ENCODE measurements around the gene ACTA1. TPM values are rescaled to one million over a fixed set of nuclear protein-coding genes. Genes with fewer than 3 reads are reported as not detected.

Gene ACTA1
- total and polyA plus RNA-seq, 2 experiments from 2014 or later, result 8.8 to 13.0 TPM

Small RNA genes lying within 50 kb of the gene (small RNA-seq; reads per million reads assigned to genes)
- not detected for gene RN7SKP276 (ENCODE audit: low replicate concordance)
- gene RNU6-180P (ENCODE audit: low replicate concordance), result 0.37 reads per million, percentile 22 among the genes with 10 or more reads in this experiment

Other genes starting within 250 kb of the ACTA1 start
- 25.9 and 37.5 TPM in 2 replicates for gene RAB4A, start 163.0 kb downstream of the ACTA1 start, total RNA-seq (2014; rRNA removed; shearing (Covaris generic))
- gene RAB4A, start 163.0 kb downstream of the ACTA1 start, polyA plus RNA-seq (2016; fragmentation: Nextera tagmentation; extraction: Ambion mirVana), result 49.4 and 50.8 TPM in 2 replicates
- gene CCSAP, start 91.0 kb downstream of the ACTA1 start, total RNA-seq (2014; rRNA removed; shearing (Covaris generic)), result 13.3 and 13.4 TPM in 2 replicates
- gene CCSAP, start 91.0 kb downstream of the ACTA1 start, polyA plus RNA-seq (2016; fragmentation: Nextera tagmentation; extraction: Ambion mirVana), result 3.9 and 4.2 TPM in 2 replicates
- gene NUP133, start 74.2 kb upstream of the ACTA1 start, total RNA-seq (2014; rRNA removed; shearing (Covaris generic)), result 54.5 and 65.4 TPM in 2 replicates
- gene NUP133, start 74.2 kb upstream of the ACTA1 start, polyA plus RNA-seq (2016; fragmentation: Nextera tagmentation; extraction: Ambion mirVana), result 25.0 and 29.5 TPM in 2 replicates
- 9.7 and 13.3 TPM in 2 replicates for gene ABCB10, start 124.6 kb upstream of the ACTA1 start, total RNA-seq (2014; rRNA removed; shearing (Covaris generic))
- gene ABCB10, start 124.6 kb upstream of the ACTA1 start, polyA plus RNA-seq (2016; fragmentation: Nextera tagmentation; extraction: Ambion mirVana), result 3.7 and 4.7 TPM in 2 replicates
- 12.9 and 17.6 TPM in 2 replicates for gene TAF5L, start 192.0 kb upstream of the ACTA1 start, total RNA-seq (2014; rRNA removed; shearing (Covaris generic))
- 4.5 and 5.6 TPM in 2 replicates for gene TAF5L, start 192.0 kb upstream of the ACTA1 start, polyA plus RNA-seq (2016; fragmentation: Nextera tagmentation; extraction: Ambion mirVana)
- 42.6 and 44.3 TPM in 2 replicates for gene URB2, start 192.2 kb upstream of the ACTA1 start, total RNA-seq (2014; rRNA removed; shearing (Covaris generic))
- gene URB2, start 192.2 kb upstream of the ACTA1 start, polyA plus RNA-seq (2016; fragmentation: Nextera tagmentation; extraction: Ambion mirVana), result 7.6 and 7.9 TPM in 2 replicates